Bone marrow (tissue), 2 donors: Measurements from ENCODE around the gene SLC22A5.
A peak's percentile ranks its signal among the peaks of the same experiment; 100 is the strongest.

Experiments used
- DNase-seq, 2 donors: peaks; one replicate each; lab custom pipeline; 2025; lab: John Stamatoyannopoulos, UW

Gene SLC22A5

DNA sequence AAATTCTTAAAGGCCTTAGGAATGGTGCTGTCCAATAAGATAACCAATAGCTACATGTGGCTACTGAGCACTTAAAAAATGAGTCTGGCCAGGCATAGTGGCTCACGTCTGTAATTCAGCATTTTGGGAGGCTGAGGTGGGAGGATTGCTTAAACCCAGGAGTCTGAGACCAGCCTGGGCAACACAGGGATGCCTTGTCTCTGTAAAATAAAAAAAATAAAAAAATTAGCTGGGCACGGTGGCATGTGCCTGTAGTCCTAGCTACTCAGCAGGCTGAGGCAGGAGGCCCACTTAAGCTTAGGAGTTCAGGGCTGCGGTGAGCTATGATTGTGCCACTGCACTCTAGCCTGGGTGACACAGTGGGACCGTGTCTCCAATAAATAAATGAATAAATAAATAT lies 1.3 kb upstream of the SLC22A5 start:
- DNase-seq, result no peak

DNA sequence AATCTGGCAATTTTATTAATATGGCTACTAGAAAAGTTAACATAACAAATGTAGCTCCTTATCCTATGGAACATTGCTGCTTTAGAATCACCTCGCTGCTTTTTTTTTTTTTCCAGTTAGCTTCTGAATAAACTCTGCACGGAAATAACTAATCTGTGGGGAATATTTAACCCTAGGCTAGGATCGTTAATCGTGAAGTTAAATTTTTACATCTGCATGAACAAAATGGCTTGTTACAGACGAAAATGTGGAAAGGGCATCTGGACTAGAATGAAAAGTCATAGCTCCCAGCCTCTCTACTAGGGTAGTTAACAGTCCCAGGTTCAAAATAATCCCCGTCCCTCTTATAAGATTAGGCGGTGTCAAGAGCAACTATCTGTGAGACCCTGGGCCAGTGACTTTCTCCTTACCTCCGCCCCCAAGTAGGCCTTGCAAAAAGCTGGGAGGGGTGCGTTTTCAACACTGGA lies 470 bp upstream of the SLC22A5 start:
- DNase-seq, result no peak

DNA sequence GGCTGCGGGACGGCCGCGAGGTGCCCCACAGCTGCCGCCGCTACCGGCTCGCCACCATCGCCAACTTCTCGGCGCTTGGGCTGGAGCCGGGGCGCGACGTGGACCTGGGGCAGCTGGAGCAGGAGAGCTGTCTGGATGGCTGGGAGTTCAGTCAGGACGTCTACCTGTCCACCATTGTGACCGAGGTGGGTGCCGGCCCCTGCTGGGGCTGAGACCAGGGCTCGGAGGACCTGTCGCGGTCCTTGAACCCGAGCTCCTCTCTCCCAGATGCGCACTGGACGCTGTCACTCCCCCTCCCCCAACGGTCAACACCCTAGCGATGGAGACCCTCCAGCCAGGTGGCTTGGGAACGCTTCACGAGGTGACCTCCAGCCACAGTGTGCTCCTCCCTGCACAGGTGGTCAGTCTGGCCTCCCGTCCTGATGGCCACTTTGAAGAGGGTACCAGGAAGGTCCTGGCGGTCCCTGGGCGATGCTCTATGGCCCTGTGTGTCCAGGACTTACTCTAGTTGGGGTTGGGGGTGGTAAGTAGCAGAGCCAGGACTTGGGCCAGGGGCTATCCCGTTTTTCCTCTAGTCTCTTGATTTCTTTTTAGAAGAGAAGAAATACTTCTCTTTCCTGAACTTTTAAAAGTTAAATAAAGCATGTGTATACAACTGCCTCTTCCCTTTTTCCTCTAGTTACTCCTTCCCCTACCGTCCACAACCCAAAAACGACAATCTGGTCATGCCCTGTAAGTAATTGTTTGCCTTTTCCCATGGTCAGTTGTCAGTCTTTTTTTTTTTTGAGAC lies 866 bp downstream of the SLC22A5 start:
- DNase-seq, result no peak

DNA sequence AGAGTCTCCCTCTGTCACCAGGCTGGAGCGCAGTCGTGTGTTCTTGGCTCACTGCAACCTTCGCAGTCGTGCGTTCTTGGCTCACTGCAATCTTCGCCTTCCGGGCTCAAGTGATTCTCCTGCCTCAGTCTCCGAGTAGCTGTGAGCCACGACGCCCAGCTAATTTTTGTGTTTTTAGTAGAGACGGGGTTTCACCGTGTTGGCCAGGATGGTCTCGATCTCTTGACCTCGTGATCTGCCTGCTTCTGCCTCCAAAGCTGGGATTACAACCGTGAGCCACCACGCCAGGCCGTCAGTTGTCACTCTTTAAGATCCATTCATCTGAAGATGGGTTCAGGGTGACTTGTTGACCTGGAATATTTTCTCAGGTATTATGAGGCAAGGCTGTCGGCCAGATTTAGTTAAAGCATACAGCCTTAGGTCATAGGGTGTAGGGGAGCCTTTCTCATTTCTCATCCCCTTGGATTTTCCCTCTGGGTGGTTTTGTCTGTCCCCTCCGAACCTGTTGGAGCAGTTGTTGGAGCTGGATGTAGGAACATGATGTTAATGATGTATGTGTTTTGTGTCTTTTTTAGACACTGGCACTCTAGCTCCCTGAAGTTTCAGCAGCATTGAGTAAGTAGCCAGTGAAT lies 1.6 kb downstream of the SLC22A5 start:
- no peak for DNase-seq

DNA sequence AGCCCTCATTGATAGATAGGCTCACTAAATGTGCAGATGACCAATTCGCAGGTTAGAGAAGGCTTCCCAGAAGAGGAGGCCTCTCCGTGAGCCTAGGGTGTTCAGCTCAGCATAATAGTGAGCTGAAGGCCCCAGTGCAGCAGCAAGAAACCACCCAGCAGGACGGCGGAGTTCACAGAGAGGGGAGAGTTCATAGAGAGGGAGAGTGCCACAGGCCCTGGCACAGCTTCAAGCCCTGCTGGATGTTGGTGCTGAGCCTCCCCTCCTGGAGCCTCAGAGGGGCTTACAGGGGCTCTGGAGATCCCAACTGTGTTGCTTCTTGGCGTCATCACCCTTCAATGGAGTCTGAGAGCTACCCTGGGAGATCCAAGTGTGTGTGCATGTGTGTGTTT lies 2.1 kb downstream of the SLC22A5 start:
- DNase-seq, result no peak

DNA sequence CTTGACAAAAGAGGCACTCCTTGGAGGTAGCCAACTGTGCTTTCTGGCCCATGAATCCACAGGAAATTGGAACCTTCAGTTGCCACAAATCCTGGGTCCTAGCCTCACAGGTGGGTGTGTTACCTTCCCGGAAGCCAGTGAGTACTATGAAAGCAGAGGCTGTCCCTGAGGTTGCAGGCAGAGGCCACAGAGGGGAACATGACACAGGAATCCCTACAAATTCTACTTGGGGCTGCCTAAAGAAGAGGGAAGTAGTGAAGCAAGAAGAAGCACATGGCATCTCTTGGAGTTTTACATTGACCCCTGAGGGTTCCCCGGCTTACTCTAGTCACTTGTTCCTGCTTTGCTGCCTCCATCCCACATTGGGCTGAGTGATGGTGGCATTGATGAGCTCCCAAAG lies 2.6 kb downstream of the SLC22A5 start:
- no peak for DNase-seq

DNA sequence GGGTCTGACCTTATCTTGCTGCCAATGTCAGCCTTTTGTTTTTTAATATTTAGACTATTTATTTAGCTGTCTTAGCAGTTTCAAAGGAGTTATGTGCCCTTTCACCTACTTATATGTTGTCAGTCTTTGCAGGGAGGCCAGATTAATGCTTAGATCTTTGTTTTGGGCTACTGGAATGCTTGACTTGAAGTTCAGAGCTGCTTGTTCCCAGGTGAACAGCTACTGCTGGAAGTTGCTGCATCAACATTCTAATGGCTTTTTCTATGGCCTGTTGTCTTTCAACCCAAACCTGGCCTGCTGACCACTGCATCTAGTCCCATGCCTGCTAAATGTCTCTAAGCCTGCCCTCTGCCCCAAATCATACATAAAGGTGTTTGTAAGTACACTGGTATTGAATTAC lies 3.0 kb downstream of the SLC22A5 start:
- no peak for DNase-seq

DNA sequence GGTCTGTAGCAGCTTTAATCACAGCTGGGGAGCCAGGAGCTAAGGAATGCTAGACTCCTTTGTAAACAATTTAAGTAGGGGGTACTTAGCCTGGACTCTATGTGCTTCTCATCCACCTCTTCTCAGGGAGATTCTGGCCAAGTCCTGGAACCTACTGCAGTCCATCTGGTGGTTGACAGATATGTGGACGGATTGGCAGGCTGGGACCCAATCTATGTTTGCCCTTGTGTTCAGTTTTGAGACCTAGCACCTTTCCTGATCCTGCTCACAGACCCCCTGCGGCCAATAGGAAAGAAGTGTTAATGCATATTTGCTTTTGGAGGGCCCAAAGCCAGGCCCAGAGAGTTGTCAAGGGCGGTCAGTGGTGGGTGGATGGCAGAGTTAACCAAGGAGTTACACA lies 6.4 kb downstream of the SLC22A5 start:
- no peak for DNase-seq

DNA sequence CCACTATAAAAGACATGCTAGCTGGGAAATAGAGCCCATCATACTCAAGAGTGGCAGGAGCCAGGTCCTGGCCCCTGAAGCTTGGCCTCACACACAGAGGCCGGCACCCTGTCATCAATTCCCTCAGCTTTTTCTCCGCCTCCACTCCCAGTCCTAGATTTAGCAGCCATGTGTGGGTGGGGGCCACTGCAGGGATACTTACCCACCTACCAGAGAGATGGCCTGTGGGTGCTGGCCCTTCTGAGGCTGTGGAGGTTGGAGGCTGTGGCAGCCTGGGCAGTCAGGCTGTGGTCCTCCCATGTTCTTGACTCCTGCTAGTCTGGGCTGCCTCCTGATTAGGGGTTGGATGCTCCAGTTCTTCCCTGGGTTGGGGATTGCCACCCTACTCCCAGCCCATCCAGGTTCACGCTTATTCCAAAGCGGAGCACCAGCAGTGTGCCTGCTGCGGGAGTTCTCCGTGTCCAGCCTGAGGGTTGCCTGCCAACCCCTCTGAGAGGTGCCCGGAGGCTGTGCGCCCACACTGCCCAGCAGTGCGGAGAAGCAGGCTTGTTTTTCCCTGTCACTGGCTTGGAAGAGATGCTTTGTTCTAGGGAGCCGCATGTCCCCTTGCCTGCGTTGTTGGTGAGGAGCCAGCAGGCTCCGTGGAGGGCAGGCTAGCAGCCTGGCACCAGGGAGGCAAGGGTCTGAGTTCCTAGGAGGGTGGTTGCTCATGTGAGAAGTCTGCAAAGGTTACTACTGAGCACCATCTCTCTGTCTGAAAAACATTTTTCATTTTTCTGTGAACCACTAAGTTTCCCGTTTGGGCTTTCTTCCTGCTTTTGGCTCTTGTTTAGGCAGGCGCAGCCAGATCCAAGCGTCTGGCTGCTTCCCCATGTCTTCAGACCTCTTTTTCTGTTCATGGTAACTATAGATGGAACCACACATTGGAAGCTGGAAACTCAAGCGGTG lies 7.5 kb downstream of the SLC22A5 start:
- DNase-seq, result no peak

DNA sequence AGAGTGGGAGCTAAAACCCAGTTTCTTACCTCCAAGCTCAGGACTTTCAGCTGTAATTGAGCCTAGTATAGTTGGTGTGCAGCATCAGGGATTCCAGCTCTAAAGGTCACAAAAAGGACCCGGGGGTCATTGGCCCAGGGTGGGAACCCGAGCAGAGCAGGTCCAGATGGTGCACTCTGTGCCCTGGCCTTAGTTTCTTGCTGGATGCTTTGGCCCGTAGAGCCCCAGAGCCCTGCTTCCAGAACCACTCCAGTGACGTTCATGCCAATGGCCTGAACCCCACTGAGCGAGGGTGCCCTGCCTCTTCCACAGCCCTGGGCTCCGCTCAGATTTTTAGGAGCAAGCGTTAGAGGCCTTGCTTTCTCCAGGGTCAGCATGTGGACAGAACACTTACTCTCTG lies 8.2 kb downstream of the SLC22A5 start:
- DNase-seq, result no peak

DNA sequence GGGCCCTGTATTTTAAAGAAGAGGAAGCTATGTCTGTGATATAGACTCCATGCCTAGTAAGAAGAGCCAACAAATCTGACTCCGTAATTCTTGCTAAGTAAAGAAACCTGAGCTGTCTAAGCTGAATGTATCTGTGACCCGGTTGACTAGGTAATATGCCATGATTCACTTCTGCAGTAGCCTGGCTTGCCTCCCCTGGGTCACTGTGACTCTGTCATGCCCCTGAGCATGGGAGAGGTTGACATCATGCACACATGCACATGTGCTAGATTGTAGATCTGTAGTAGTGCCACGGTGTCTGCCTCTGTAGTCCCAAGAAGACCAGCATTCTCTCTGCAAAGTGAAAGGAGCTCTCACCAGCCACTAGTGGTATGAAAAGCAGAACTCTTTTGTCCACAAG lies 9.1 kb downstream of the SLC22A5 start:
- no peak for DNase-seq

DNA sequence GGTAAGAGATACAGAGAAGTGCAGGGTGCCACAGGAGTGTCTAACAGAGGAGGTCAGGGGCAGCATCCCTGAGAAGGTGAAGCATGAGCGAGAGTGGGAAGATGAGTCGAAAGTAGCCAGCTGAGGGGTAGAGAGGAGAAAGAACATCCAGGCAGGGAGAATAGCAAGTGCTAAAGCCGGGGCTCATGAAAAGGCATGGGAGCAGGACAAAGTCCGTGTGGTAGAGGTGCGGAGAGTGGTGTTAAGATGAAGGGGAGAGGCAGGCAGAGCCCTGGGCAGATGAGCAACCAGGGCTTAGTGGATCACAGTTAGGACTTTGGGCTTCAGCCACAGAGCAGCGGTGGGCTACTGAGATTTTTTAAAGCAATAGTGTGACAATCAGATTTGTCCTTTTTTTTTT lies 10.5 kb downstream of the SLC22A5 start:
- DNase-seq, result no peak

DNA sequence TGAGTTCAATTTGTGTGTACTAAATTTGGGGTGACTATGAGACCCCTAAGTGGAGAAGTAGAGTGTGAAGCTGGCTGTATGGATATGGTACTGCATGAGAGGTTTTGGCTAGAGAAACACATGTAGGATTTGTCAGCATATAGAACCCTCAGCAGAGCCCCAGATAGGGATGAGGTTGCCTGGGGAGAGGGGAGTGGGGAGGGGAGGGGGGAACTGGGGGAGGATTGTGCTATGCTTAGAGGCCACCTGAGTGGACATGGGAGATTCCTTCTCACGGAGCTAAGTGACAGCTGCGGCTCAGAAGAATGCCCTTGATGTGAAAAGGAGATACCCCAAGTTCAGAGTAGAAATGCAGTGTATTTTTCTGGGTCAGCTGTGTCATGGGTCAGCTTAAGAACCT lies 11.2 kb downstream of the SLC22A5 start:
- DNase-seq, result no peak

DNA sequence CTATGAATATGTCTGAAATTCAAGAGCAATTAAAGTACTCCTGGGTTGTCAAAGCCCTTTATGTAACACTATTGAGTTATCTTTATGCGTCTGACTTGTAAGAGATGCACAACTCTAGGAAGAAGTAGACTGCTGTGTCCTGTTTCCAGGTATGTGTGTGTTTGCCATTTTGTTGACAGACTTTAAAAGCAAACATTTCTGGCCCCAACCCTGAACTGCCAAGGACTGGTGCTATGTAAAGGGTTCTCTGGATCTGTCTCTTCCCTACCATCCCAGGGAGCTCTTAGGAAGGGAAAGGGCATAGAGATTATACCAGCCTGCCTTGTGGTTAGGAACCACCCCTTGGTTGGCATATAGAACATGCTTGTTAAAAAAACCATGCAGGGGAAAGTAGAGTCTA lies 12.1 kb downstream of the SLC22A5 start:
- no peak for DNase-seq

DNA sequence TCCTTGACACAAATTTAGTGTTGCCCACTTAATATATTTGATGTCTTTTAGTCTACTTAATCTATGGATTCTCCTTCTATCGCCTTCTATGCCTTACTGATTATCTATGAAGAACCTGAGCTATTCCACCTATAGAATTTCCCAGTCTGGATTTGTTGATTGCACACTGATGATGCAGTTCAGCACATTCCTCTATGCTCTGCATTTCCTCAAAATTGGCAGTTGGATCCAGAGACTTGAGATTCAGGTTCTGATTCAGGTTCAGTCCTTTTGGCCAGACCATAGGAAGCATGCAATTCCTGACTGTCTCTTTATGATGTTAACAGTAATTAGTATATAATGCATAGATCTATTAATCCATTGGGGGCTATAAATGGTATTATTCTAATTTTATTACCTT lies 13.8 kb downstream of the SLC22A5 start:
- no peak for DNase-seq

DNA sequence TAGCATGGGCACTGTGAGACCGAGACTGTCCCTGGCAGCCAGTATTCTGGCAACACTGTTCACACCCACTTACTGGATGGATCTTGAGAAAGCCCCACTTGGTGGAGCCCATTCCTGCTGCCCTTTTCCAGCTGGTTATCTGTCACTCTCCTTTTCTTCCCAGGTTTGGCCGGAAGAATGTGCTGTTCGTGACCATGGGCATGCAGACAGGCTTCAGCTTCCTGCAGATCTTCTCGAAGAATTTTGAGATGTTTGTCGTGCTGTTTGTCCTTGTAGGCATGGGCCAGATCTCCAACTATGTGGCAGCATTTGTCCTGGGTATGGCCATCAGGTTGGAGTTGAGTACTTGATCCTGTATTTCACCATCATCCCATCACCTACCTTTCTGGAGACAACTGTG lies 14.5 kb downstream of the SLC22A5 start:
- DNase-seq, result no peak

DNA sequence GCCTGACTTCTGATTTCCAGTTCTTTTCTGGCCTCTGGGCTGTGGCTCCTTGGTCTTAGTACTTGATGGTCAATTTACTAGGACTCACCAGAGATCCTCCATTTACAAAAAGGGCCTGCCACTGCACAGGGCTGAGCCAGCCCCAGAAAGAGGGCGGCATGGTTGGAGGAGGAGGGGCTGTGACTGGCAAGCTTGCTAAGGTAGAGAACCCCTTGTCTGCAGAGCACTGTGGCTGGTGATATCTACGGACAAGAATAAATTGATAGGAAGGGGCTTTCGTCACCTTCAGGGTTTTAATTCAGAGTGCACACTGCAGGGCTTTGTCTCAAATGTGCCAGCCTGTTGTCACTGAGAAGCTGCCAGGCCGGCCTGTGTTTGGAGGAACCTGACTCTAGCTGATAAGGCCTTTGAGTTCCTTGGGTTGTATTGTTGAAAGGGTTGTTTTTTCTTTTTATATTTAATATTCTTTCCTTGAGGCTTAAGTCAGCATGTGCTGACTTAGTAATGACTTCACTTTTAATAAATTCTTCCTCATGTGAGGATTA lies 15.1 kb downstream of the SLC22A5 start:
- no peak for DNase-seq

DNA sequence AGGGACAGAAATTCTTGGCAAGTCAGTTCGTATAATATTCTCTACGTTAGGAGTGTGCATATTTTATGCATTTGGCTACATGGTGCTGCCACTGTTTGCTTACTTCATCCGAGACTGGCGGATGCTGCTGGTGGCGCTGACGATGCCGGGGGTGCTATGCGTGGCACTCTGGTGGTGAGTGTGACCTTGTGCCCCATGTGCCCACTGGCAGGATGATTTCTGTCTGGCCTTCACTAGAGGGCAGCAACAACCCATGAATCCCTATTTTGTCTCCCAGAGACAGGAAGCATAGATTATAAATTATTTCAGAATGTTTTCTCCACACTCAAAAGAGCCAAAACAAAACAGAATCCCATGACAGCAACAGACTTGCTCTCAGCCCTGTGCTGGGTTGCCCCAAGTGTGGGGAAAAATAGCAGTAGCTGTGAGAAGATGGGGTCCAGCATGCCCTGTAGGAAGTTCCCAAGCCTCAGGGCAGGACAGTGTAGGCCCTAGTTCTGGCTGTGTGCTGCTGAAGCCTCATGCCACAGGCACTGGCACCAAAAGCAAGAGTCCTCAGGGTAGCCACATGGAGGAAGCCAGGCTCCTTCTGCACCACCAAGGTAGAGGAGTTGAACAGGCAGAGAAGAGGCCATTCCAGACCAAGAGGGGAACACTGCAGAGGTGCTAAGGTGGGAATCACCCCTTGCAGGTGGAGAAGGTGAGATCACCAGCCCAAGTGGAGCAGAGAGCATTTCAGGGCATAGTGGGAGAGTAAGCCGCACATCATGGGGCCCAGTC lies 16.0 kb downstream of the SLC22A5 start:
- DNase-seq, result peak in 1 of 2 donors; percentile 81

DNA sequence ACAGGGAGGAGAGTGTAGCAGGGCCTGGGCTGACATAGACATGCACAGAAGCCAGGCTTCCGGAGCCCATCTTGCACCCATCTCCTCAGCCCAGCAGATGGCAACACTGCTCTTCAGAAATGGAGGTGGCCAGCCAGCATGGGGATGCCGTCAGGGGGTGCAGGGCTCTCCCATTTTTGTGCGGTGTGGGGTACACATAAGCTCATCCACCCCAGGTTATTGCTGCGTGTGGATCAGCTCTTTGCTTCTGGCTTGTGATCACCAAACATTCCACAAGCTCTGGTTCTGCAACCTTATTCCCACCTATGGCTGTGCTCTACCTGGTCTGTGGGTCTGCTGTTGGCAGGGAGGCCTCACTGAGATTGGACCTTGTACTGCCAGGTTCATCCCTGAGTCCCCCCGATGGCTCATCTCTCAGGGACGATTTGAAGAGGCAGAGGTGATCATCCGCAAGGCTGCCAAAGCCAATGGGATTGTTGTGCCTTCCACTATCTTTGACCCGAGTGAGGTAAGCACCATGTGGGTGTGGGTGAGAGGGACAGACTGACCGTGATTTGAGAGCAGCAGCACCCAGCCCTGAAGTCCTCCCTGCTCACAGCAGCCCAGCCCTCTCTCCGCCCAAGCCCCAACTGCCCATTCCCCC lies 17.3 kb downstream of the SLC22A5 start:
- peak; percentile 18 to 73 for DNase-seq

DNA sequence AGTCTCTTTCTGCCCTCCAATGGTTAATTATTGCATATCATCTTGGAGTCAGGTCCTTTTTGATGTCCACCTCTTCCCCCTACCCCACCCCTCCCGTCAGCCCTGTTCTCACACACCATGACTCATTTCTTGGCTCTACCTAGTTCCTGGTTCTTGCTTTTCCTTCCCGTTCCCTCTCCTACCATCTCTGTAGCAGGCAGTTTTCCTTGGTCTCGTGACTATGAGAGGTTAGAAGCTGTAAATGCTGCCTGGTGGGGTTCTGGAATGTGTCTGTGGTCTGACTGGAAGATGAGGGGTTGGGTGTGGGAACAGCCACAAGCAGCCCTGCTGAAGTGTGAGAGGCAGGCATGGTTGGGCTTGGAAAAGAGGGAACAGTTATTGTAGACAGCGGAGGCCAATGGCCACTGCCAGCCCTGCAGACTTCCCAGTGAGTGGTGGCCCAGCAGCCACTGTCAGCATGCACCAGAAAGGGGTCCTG lies 18.2 kb downstream of the SLC22A5 start:
- DNase-seq, result peak in 1 of 2 donors; percentile 40
